HG03139 (cell line): Measurements from ENCODE around the gene IGFBP4.

Source experiments
- ATAC-seq: cut with Tn5 transposase; IDR thresholded peaks from one replicate; pipeline ENCODE4 v1.9.1; 2021; ENCODE audit not compliant: unreplicated experiment

The IGFBP4 gene

GRCh38 chr17:40454613-40454995, 11.4 kb downstream of the IGFBP4 start:
- ATAC-seq, result no peak

GRCh38 chr17:40456396-40456951, 13.2 kb downstream of the IGFBP4 start:
- ATAC-seq, result no peak

GRCh38 chr17:40457369-40457768, 14.1 kb downstream of the IGFBP4 start:
- ATAC-seq, result no peak

GRCh38 chr17:40457964-40458791, 14.9 kb downstream of the IGFBP4 start:
- no peak for ATAC-seq

- no peak for ATAC-seq
These were observed 15.7 kb downstream of the IGFBP4 start for GRCh38 chr17:40458851-40459482.

- no peak for ATAC-seq
These were observed 16.7 kb downstream of the IGFBP4 start for GRCh38 chr17:40459636-40460603.

- no peak for ATAC-seq
These were observed 17.3 kb downstream of the IGFBP4 start for GRCh38 chr17:40460604-40460967.

- ATAC-seq, result no peak
These were observed 17.9 kb downstream of the IGFBP4 start for GRCh38 chr17:40460968-40461731.

GRCh38 chr17:40461732-40462342, 18.6 kb downstream of the IGFBP4 start:
- ATAC-seq, result no peak

GRCh38 chr17:40462343-40463121, 19.3 kb downstream of the IGFBP4 start:
- no peak for ATAC-seq

GRCh38 chr17:40463122-40463550, 19.9 kb downstream of the IGFBP4 start:
- ATAC-seq, result no peak

- ATAC-seq, result no peak
These were observed 21.2 kb downstream of the IGFBP4 start for GRCh38 chr17:40464392-40464855.

- no peak for ATAC-seq
These were observed 23.2 kb downstream of the IGFBP4 start for GRCh38 chr17:40466298-40466971.

- no peak for ATAC-seq
These were observed 24.1 kb downstream of the IGFBP4 start for GRCh38 chr17:40467281-40467867.

- ATAC-seq, result no peak
These were observed 25.3 kb downstream of the IGFBP4 start for GRCh38 chr17:40468560-40468959.

GRCh38 chr17:40469805-40470675, 26.8 kb downstream of the IGFBP4 start:
- ATAC-seq, result no peak
